PC-3 (cell line): ENCODE results near the gene KCNN2.

ENCODE experiments used
- CTCF ChIP-seq: fragments of 300-600 bp; sonication (generic); conservative IDR thresholded peaks from 2 replicates; pipeline ENCODE4 v1.5.1; 2017; ENCODE audit warnings: antibody characterized with exemption, low read depth, mild to moderate bottlenecking, low read length
- EZH2 ChIP-seq: fragments of 300-600 bp; sonication (generic); IDR thresholded peaks from one replicate; pipeline ENCODE4 v1.6.1; 2017; ENCODE audit warnings: antibody characterized with exemption, mild to moderate bottlenecking, low read length; ENCODE audit not compliant: unreplicated experiment

- TF ChIP-seq CTCF = no peak
- TF ChIP-seq EZH2 = no peak
Observed at GRCh38 chr5:114416254-114416653, 54.4 kb downstream of the KCNN2 start.
